Activated T-helper 1 cell treated with Interleukin-2 at 50 U/mL for 16 hours (primary cell): Measurements from ENCODE around the gene LETM1.

Experiments used
- DNase-seq: peaks from one replicate; pipeline ENCODE4 v3.0.0-alpha.2; 2020; ENCODE audit warnings: low read depth

Gene LETM1

DNA sequence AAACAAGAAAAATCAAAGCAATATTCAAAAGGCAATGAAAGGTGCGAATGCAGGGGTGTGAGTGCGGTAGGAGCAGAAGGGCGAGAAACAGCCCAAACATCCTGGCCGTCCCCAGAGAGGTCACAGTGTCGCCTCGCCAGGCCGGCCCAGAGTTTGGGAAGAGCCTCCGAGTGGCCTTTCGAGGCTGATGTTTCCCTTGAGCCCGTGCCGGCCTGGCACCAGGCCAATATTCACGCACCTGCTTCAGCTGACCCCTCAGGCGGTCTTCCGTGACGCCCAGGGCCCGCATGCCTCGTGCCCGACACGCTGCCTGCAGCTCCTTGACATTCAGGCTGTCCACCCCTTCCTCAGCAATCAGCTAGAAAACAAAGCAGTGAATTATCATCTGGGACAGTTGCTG, 30.6 kb downstream of the LETM1 start:
- DNase-seq, result no peak

DNA sequence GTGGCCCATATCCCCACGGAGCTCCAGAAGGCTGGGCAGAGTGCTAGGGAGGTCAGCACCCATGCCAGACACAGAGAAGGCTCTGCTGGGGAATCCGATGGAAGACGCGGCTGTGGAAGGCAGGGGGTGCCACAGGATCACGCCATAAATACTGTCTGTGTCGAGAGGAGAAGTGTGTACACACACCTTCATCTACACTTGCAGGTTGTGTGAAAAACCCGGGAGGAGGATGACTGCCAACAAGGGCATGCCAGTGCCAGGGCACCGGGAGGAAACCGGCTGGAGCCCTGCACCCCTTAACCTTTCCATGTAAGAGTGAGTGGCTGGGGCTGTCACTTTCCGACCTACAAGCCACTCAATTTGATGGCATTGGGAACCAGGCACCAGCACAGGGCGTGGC, 31.2 kb downstream of the LETM1 start:
- DNase-seq, result no peak

GRCh38 chr4:1823545-1823932, 32.4 kb downstream of the LETM1 start:
- DNase-seq, result no peak

GRCh38 chr4:1822568-1823544, 33.1 kb downstream of the LETM1 start:
- no peak for DNase-seq

- DNase-seq, result no peak
Observed at GRCh38 chr4:1821679-1822567, 34.0 kb downstream of the LETM1 start.

- DNase-seq, result no peak
Observed at GRCh38 chr4:1819816-1820215, 36.1 kb downstream of the LETM1 start.

DNA sequence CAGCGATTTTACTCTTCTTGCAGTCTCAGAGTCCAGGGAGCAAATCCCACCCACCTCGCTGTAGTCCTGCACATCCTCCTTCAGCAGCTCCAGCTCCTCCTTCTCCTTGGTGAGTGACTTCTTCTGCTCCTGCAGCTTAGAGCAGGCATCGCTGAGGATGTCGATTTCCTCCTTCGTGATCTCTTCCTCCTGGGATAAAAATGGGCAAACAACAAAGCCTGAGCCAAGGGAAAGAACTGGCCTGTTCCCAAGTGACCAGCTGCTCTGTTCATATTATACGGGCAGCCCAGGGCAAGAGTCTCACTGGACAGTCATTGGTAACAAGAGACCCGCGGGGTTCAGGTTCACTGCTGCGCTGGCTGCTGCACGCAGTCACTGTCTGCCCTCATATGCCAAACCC, 36.7 kb downstream of the LETM1 start:
- DNase-seq, result no peak

DNA sequence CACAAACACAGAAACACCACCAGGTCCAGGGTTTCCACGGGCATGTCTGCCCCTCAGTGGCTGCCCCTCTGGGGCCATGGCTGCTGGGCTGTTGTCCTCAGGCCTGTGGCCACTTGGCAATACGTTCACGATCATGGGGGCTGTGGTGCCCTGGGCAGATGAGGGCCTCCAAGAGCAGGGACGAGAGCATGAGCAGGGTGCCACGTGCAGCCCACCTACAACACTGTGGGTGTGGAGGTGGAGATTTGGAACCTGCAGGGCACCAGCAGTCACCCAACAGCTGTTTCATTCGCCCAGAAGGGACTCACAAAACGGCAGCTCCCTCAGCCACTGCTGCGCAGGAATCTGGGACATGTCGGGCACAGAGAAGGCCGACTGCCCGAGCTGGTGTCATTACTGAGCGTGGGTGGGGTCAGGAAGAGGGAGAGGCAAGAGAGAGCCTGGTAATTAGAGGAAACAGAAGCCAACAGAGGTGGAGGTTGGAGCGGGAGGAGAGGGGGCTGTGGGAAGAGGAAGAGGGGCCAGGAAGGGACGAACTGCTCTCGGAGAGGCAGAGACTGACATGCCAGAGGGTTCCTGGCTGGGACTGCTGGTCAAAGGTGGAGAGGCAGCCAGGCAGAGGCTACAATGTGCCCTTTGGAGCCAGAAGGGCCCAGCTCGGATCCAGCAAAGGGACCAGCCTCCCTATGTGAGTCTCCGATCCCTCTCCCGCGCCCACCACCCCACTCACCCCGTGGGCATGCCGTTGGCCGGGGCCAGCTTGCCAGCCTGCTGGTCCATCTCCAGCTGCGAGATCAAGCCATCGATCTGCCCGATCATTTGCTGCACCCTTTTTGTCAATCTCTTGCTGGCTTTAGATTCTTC, 39.7 kb downstream of the LETM1 start:
- DNase-seq, result no peak

DNA sequence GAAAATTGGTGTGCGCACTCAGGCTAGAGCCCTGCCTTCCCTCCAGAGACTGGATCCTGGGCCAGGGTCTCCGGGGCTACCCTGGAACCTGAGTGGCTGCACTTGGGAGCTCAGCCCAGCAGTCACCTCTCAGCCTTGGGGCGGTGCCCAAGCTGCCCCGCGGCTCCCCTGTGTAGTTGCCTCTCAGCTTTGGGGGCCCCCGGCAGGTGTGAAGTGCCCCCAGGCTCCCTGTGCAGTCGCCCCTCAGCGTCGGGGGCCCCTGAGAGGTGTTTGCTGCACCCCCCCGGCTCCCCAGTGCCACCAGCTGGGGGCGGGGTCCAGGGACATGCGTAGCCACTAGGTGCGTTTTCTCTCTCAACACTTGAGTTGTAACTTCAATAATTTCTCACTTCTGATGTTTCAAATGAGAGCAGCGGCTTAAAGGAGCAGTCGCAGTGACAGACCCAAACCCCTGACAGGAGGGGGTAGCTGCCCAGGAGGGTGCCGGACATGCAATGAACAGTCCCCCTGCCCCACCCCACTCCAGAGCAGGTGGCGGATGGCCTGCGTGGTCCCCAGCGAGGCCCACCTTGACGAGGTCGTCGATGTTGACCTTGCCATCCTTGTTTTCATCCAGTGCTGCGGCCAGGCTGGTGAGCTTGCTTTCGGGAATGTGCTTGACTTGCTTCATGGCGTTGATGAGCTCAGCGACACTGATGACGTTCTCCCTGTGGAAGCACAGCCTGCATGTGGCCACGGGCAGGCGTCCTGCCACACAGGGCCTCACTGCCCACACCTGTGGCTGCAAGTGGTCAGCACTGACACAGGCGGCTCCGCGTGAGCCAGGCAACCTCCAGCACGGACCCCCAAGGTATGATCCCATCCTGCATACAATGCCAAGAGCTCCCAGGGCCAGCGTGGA, 40.6 kb downstream of the LETM1 start:
- DNase-seq, result no peak

GRCh38 chr4:1814453-1814852, 41.5 kb downstream of the LETM1 start:
- DNase-seq, result no peak

DNA sequence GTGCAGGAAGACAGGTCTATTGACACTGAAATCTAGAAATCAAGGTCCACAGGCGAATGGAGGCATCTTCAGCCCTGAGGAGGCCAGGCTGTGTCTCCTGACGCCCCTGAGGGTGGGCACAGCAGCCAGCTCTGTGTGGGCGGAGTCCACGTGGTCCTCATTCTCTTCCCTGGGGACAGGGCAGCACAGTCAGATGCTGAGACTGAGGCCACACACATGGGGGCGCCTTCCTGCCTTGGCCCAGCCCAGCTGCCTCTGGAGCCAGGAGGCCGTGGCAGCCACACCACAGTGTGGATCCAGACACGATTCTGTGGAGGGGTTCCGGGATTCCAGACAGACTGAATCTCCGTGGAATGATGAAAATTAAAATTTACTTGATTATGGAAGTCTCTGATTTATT, 42.0 kb downstream of the LETM1 start:
- DNase-seq, result no peak

GRCh38 chr4:1813231-1813630, 42.7 kb downstream of the LETM1 start:
- DNase-seq, result no peak

DNA sequence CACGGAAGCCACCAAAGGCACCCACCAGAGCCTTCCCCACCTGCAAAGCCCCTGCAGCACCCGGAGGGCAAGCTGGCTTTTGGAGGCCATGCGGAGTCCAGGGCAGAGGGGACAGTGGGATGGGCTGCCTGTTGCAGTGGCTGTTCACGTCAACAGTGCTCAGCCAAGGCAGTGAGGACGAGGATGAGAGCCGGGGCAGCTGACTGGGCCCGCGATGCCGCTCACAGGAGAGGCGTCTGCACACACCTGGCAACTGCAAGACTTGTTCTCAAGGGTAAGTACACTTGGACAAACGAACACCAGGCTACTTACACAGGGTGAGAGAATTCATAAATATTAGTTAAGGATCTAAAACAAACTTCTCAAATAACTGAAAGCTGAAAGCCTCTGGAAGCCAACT, 43.2 kb downstream of the LETM1 start:
- DNase-seq, result no peak

DNA sequence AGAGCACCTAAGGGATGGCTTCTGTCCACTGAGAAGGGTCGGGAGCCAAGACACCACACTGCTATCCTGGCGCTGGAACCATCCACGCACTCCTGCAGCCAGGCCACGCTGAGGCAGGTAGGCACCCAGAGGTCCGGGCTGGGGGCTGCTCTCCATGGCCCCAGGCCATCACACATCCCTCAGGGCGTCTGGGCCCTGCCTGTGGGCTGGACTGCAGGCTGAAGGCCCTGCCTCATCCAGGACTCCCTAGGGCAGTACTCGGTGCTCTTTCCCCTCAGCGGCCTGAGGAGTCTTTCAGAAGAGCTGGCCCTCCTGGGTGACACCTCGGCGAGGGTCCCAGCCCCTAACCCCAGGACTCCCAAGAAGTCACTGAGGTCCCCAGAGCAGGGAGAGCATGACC, 45.2 kb downstream of the LETM1 start:
- no peak for DNase-seq

DNA sequence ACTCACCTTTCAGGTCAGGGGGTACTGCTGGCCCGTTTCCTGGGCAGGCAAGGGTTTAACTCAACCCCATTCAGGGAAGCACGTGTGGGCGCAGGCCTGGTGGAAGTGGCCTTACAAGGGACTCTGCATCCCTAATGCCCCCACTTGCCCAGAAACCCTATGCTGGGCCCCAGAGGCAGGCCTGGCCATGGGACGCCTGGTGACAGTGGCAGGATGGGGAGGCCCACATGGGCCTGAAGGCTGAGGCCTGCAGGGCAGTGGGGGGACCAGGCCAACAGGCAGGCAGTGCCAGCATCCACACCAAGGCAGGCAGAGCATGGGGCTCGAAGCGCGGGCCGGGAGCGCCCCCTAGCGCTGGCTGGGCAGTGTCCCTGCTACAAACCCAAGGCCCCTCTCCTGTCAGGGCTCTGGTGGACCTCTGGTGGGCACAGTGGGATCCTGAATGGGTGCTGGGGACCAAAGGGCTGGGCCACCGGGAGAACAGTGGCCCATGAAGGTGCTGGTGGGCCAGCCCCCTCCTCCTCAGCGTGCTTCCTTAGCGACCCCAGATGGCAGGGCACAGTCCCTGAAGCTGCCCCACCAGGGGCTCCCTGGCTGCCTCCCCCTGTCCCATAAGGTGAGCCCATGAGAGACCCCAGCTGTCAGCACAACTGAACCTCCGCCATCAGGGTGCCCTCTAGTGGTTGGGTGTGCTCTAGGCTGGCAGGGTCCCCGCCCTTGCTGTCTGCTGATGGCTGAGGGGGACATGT, 46.0 kb downstream of the LETM1 start:
- peak; percentile 46 for DNase-seq

- DNase-seq, result no peak
Observed at GRCh38 chr4:1808851-1809753, 46.9 kb downstream of the LETM1 start.

- no peak for DNase-seq
Observed at GRCh38 chr4:1808396-1808795, 47.6 kb downstream of the LETM1 start.

GRCh38 chr4:1807332-1807777, 48.6 kb downstream of the LETM1 start:
- no peak for DNase-seq
